Stimulated activated CD4-positive, alpha-beta T cell treated with anti-CD3 and anti-CD28 coated beads, Interleukin-2, amount 100 ng/mL, for 4 hours (primary cell): ENCODE data around the gene KCTD5.

Experiments
- DNase-seq: peaks from one replicate; pipeline ENCODE4 v3.0.0-alpha.2; 2020; ENCODE audit warnings: low read depth

KCTD5 gene

GRCh38 chr16:2697401-2697948 lies 15.2 kb downstream of the KCTD5 start:
- no peak for DNase-seq

GRCh38 chr16:2698103-2698870 lies 16.0 kb downstream of the KCTD5 start:
- DNase-seq, result no peak

GRCh38 chr16:2698965-2699750 lies 16.8 kb downstream of the KCTD5 start:
- no peak for DNase-seq

- no peak for DNase-seq
Observed at GRCh38 chr16:2699791-2700600, 17.7 kb downstream of the KCTD5 start.

GRCh38 chr16:2700786-2701185 lies 18.5 kb downstream of the KCTD5 start:
- no peak for DNase-seq

GRCh38 chr16:2701272-2701671 lies 18.9 kb downstream of the KCTD5 start:
- no peak for DNase-seq

GRCh38 chr16:2701713-2702437 lies 19.6 kb downstream of the KCTD5 start:
- DNase-seq, result no peak

GRCh38 chr16:2702438-2702825 lies 20.1 kb downstream of the KCTD5 start:
- no peak for DNase-seq

- no peak for DNase-seq
Observed at GRCh38 chr16:2702871-2703745, 20.8 kb downstream of the KCTD5 start.

GRCh38 chr16:2704166-2704982 lies 22.1 kb downstream of the KCTD5 start:
- no peak for DNase-seq

GRCh38 chr16:2704983-2705275 lies 22.6 kb downstream of the KCTD5 start:
- no peak for DNase-seq

GRCh38 chr16:2705351-2705750 lies 23.0 kb downstream of the KCTD5 start:
- DNase-seq, result no peak

- no peak for DNase-seq
Observed at GRCh38 chr16:2706085-2706484, 23.8 kb downstream of the KCTD5 start.

- no peak for DNase-seq
Observed at GRCh38 chr16:2706611-2707311, 24.4 kb downstream of the KCTD5 start.

- no peak for DNase-seq
Observed at GRCh38 chr16:2707368-2708289, 25.3 kb downstream of the KCTD5 start.

GRCh38 chr16:2708290-2708639 lies 25.9 kb downstream of the KCTD5 start:
- no peak for DNase-seq

- no peak for DNase-seq
Observed at GRCh38 chr16:2708955-2709587, 26.7 kb downstream of the KCTD5 start.

- no peak for DNase-seq
Observed at GRCh38 chr16:2709588-2709984, 27.3 kb downstream of the KCTD5 start.
